HG03060 (cell line): ENCODE measurements around the gene DCUN1D4.

Experiments used
- ATAC-seq: cut with Tn5 transposase; IDR thresholded peaks from one replicate; pipeline ENCODE4 v1.9.1; 2021; ENCODE audit warnings: low read depth, moderate number of reproducible peaks; ENCODE audit not compliant: unreplicated experiment

The DCUN1D4 gene

DNA sequence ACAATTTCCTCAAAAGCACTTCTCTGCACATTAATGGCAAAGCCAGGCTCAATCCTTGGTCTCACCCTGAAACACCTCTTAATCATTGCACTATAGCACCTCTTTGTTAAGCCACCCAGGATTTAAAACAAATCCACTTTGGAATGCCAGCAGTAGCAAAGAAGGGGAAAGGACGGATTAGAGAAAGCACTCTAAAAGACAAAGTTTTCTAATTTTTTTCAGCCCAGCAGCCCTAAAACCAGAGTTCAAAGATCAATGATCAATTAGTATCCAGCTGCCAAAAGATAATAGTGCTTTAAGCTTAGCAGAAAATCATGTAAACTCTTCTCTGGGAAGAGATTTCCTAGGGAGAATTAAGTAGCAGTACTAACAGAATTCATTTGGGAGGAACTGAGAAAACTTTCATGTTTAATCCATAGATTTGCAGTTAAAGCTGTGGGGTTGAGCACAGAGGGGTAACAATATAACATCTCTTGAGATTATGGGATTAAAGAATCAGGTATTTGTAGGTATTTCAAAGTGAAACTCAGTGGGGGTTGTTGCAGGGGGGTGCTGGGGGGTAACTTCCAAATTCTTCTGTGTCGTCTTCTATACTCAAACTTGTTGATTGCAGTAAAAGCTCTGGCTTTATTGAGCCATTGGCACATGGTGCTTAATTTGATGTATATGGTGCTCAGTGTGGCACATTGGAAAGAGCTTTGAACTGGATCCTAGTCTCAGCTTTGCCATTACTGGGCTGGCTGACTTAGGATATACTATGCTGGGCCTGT, 115.4 kb downstream of the DCUN1D4 start:
- no peak for ATAC-seq

DNA sequence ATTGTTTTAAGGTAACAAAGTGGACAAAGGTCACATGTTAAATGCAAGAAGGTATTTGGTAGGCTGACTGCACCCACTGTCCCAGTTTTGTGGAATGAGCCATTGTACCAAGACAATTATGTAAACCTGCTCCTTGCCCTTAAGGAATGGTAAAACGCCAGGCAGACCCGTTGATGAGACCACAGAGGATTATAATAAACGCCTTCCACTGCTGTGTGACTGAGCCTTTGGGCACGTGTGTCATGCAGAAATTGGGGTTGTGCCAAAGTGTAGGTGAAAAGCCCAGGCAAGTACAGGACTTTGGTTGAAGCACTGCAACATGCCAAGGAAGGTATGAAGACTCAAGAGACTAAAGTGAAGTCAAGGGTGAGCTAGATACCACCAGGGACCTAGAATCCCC, 117.5 kb downstream of the DCUN1D4 start:
- no peak for ATAC-seq

DNA sequence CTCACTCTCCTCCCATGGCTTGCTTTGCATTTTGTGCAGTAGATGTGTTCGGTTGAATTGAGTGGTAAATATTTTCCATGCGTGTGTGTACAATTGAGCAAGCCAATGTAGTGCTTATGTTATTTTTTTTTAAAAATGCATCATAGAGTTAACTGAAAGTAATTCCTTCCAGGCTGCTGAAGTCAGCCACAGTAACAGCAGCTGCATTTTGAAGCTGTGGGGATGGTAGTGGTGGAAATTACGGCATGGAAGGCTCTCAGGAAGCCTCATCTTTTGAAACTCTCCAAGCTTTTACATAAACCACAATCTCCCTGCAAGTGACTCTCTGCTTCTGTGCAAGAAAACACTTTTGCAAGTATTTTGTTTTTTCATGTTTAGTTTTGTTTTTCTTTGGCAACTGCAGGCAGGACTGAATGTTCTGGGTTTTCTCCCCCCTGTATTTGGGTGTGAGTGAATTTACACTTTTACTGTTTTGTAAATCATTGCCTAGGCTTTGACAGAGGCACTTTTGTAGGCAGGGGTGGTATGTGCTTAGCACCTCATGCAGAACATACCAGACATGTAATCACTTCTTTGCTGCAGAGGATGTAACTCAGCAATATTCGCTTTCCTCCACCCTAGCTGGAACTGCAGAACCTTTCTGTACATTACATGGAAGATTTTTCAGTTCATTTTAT, 121.0 kb downstream of the DCUN1D4 start:
- ATAC-seq, result no peak

DNA sequence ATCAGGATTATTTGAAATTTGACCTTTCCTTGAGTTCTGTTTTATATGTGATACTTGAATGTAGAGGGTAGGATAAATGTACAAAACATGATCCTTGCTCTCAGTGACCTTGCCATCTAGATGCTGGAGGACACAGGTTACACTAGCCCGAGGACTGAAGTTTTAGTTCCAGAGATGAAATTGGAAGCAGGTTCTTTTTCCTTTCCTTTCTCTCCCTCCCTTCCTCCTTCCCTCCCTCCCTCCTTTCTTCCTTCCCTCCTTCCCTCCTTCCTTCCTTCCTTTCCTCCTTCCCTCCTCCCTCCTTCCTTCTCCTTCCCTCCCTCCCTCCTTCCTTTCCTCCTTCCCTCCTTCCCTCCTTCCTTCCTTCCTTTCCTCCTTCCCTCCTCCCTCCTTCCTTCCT, 122.9 kb downstream of the DCUN1D4 start:
- no peak for ATAC-seq
